ENCODE data around the gene ZYG11B. TPM values are rescaled to one million over a fixed set of nuclear protein-coding genes. Genes with fewer than 3 reads are reported as not detected.
"Not testable (repeated sequence)": the region's sequence is repeated elsewhere in the genome, so short reads cannot be mapped to it uniquely, and the experiment has no call there.

The ZYG11B gene
- polyA plus RNA-seq, 1 donor from 2014 or later = 48.7 TPM

GRCh38 chr1:52748119-52748518, 21.9 kb downstream of the ZYG11B start:
- no peaks in the 10 kb centered on the region for H3K9me3 ChIP-seq (ENCODE audit: low read length)
- peaks cover 38% of the 10 kb centered on the region for H3K79me2 ChIP-seq (replicated peaks; ENCODE audit: insufficient read depth, low read length)
- H3K9me2 ChIP-seq (ENCODE audit: insufficient read depth, low read length) = no peaks in the 10 kb centered on the region
- no peaks in the 10 kb centered on the region for H3K36me3 ChIP-seq (ENCODE audit: insufficient read depth, low read length)
- H3K27ac ChIP-seq (ENCODE audit: low read length) = no peak overlapping the region
- no peaks in the 10 kb centered on the region for H3F3A ChIP-seq (ENCODE audit: insufficient read depth, low read length, poor library complexity, severe bottlenecking)
- no peak overlapping the region for H3K4me3 ChIP-seq (ENCODE audit: low read length)
- H2AFZ ChIP-seq (ENCODE audit: low read depth, low read length) = no peak overlapping the region
- no peaks in the 10 kb centered on the region for H3K27me3 ChIP-seq (ENCODE audit: insufficient read depth, low read depth, low read length)
- TF ChIP-seq CTCF (IDR thresholded peaks at IDR 0.05; ENCODE audit: poor library complexity, severe bottlenecking) (peak; percentile 56), SMC3 (conservative IDR thresholded peaks at IDR 0.05; ENCODE audit: poor library complexity) (peak; percentile 60), EP300 (conservative IDR thresholded peaks at IDR 0.05; ENCODE audit: poor library complexity, severe bottlenecking) (no peak), RAD21 (conservative IDR thresholded peaks at IDR 0.05) (peak; percentile 63)
- no peaks in the 10 kb centered on the region for H4K20me1 ChIP-seq (ENCODE audit: insufficient read depth)
- H3K9ac ChIP-seq (ENCODE audit: low read length) = no peak overlapping the region
- no peak overlapping the region for H3K4me2 ChIP-seq (ENCODE audit: low read length)

DNA sequence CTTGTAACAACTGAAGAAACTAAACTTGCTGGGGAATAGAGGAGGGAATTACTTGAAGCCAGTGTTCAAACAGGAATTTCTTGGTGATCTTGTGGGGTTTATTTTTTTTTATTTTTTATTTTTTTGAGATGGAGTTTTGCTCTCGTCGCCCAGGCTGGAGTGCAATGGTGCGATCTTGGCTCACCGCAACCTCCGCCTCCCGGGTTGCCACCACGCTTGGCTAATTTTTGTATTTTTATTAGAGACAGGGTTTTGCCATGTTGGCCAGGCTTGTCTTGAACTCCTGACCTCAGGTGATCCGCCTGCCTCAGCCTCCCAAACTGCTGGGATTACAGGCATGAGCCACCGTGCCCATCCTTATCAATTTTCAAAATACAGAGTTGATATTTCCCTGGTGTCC, 23.2 kb downstream of the ZYG11B start:
- H3K4me2 ChIP-seq (ENCODE audit: low read length); H2AFZ ChIP-seq (ENCODE audit: low read depth, low read length); H3K27ac ChIP-seq (ENCODE audit: low read length); H3K27me3 ChIP-seq (ENCODE audit: insufficient read depth, low read depth, low read length); H3K9me3 ChIP-seq (ENCODE audit: low read length); H3K9me2 ChIP-seq (ENCODE audit: insufficient read depth, low read length); H4K20me1 ChIP-seq (ENCODE audit: insufficient read depth); H3K4me3 ChIP-seq (ENCODE audit: low read length); H3K36me3 ChIP-seq (ENCODE audit: insufficient read depth, low read length); H3F3A ChIP-seq (ENCODE audit: insufficient read depth, low read length, poor library complexity, severe bottlenecking); H3K9ac ChIP-seq (ENCODE audit: low read length): not testable (repeated sequence)
- peaks cover 31% of the 10 kb centered on the region for H3K79me2 ChIP-seq (replicated peaks; ENCODE audit: insufficient read depth, low read length)

DNA sequence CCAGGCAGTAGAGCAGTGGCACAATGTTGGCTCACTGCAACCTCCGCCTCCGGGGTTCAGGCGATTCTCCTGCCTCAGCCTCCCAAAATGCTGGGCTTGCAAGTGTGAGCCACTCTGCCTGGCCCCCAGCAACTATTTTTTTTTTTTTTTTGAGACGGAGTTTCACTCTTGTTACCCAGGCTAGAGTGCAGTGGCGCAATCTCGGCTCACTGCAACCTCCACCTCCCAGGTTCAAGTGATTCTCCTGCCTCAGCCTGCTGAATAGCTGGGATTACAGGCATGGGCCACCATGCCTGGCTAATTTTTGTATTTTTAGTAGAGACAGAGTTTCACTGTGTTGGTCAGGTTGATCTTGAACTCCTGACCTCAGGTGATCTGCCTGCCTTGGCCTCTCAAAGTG, 23.9 kb downstream of the ZYG11B start:
- not testable (repeated sequence) for H2AFZ ChIP-seq (ENCODE audit: low read depth, low read length); H3K4me3 ChIP-seq (ENCODE audit: low read length); H3K9me3 ChIP-seq (ENCODE audit: low read length); H3K27ac ChIP-seq (ENCODE audit: low read length); H4K20me1 ChIP-seq (ENCODE audit: insufficient read depth); H3K27me3 ChIP-seq (ENCODE audit: insufficient read depth, low read depth, low read length); H3K36me3 ChIP-seq (ENCODE audit: insufficient read depth, low read length); H3F3A ChIP-seq (ENCODE audit: insufficient read depth, low read length, poor library complexity, severe bottlenecking); H3K4me2 ChIP-seq (ENCODE audit: low read length); H3K9ac ChIP-seq (ENCODE audit: low read length); H3K9me2 ChIP-seq (ENCODE audit: insufficient read depth, low read length)
- peaks cover 29% of the 10 kb centered on the region for H3K79me2 ChIP-seq (replicated peaks; ENCODE audit: insufficient read depth, low read length)

DNA sequence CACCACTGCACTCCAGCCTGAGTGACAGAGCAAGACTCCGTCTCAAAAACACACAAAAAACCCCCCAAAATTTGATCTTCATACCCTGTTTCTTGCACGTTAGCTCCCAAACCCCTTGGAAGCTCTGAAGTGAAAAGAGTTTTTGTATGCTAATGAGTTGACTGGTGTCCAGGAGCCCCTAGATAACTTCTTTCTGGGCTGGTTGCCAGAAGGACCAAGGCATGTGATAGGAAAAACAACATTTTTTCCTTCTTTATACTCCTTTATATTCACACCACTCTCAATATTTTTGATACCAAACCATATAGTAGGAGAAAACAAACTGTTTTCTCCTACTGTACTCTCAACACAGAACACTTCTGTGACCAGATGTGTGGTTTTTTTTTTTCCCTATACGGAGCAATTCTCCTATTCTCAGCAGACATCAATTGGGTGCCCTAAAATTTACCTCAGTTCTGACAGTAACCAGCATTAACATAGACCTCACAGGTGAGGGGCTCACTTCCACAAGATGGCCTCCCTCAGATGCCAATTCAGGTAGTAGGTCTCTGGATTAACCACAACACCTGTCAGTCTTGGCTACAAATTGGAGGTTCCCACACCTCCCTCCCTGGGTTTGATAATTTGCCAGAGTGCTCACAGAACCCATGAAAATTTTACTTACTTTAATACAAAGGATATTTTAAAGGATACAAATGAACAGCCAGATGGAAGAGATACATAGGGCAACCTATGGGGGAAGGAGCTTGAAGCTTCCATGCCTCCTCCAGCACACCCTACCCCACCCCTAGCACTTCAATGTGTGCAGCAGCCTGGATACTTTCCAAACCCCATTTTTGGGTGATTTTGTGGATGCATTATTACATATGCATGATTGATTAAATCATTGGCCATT, 25.6 kb downstream of the ZYG11B start:
- Histone ChIP-seq H3K27me3 (ENCODE audit: insufficient read depth, low read depth, low read length) (no peaks in the 10 kb centered on the region), H3K36me3 (ENCODE audit: insufficient read depth, low read length) (no peaks in the 10 kb centered on the region), H3K9me3 (ENCODE audit: low read length) (no peaks in the 10 kb centered on the region), H3F3A (ENCODE audit: insufficient read depth, low read length, poor library complexity, severe bottlenecking) (no peaks in the 10 kb centered on the region), H3K27ac (ENCODE audit: low read length) (no peak overlapping the region), H2AFZ (ENCODE audit: low read depth, low read length) (no peak overlapping the region), H4K20me1 (ENCODE audit: insufficient read depth) (no peaks in the 10 kb centered on the region), H3K4me3 (ENCODE audit: low read length) (no peak overlapping the region), H3K9ac (ENCODE audit: low read length) (no peak overlapping the region), H3K79me2 (replicated peaks; ENCODE audit: insufficient read depth, low read length) (peaks cover 18% of the 10 kb centered on the region), H3K9me2 (ENCODE audit: insufficient read depth, low read length) (no peaks in the 10 kb centered on the region), H3K4me2 (ENCODE audit: low read length) (no peak overlapping the region)
- TF ChIP-seq EP300 (conservative IDR thresholded peaks at IDR 0.05; ENCODE audit: poor library complexity, severe bottlenecking) = no peak
- TF ChIP-seq, protein P1, sequence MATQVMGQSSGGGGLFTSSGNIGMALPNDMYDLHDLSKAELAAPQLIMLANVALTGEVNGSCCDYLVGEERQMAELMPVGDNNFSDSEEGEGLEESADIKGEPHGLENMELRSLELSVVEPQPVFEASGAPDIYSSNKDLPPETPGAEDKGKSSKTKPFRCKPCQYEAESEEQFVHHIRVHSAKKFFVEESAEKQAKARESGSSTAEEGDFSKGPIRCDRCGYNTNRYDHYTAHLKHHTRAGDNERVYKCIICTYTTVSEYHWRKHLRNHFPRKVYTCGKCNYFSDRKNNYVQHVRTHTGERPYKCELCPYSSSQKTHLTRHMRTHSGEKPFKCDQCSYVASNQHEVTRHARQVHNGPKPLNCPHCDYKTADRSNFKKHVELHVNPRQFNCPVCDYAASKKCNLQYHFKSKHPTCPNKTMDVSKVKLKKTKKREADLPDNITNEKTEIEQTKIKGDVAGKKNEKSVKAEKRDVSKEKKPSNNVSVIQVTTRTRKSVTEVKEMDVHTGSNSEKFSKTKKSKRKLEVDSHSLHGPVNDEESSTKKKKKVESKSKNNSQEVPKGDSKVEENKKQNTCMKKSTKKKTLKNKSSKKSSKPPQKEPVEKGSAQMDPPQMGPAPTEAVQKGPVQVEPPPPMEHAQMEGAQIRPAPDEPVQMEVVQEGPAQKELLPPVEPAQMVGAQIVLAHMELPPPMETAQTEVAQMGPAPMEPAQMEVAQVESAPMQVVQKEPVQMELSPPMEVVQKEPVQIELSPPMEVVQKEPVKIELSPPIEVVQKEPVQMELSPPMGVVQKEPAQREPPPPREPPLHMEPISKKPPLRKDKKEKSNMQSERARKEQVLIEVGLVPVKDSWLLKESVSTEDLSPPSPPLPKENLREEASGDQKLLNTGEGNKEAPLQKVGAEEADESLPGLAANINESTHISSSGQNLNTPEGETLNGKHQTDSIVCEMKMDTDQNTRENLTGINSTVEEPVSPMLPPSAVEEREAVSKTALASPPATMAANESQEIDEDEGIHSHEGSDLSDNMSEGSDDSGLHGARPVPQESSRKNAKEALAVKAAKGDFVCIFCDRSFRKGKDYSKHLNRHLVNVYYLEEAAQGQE (IDR thresholded peaks at IDR 0.05; ENCODE audit: borderline replicate concordance) = no peak
- no peak for TF ChIP-seq CTCF (IDR thresholded peaks at IDR 0.05; ENCODE audit: poor library complexity, severe bottlenecking)
- no peak for TF ChIP-seq POLR2AphosphoS5 (IDR thresholded peaks at IDR 0.05)
- no peak for TF ChIP-seq TAF1 (IDR thresholded peaks at IDR 0.05; ENCODE audit: low read depth)

Measured in neural cell (in vitro differentiated cells).